Activated naive CD8-positive, alpha-beta T cell treated with anti-CD3 and anti-CD28 coated beads for 36 hours (primary cell): ENCODE results near the gene RAD18. TPM values are rescaled to one million over a fixed set of nuclear protein-coding genes. Genes with fewer than 3 reads are reported as not detected.
A peak's percentile ranks its signal among the peaks of the same experiment; 100 is the strongest.

Experiments
- DNase-seq: peaks from one replicate; pipeline ENCODE4 v3.0.0; 2021
- H3K27ac Mint-ChIP-seq: one replicate; pipeline ENCODE4 v1.8.0; 2022; ENCODE audit warnings: mild to moderate bottlenecking, moderate library complexity, mixed read lengths
- H3K27me3 Mint-ChIP-seq: one replicate; pipeline ENCODE4 v1.8.0; 2022; ENCODE audit warnings: mild to moderate bottlenecking, mixed read lengths
- H3K36me3 Mint-ChIP-seq: one replicate; pipeline ENCODE4 v1.8.0; 2021; ENCODE audit warnings: mild to moderate bottlenecking, mixed read lengths
- H3K4me1 Mint-ChIP-seq: one replicate; pipeline ENCODE4 v1.8.0; 2021; ENCODE audit warnings: mixed read lengths
- H3K4me3 Mint-ChIP-seq: one replicate; pipeline ENCODE4 v1.8.0; 2022; ENCODE audit warnings: mild to moderate bottlenecking, moderate library complexity, mixed read lengths
- H3K9me3 Mint-ChIP-seq: one replicate; pipeline ENCODE4 v1.8.0; 2022; ENCODE audit warnings: mixed read lengths
- total RNA-seq, 2 experiments: library from RNA; stranded (reverse); gene quantifications; one replicate each; pipeline ENCODE4 v1.2.3, GENCODE V29; 2021

The RAD18 gene
- total RNA-seq, 2 experiments from 2014 or later: 54.6 to 60.5 TPM

DNA sequence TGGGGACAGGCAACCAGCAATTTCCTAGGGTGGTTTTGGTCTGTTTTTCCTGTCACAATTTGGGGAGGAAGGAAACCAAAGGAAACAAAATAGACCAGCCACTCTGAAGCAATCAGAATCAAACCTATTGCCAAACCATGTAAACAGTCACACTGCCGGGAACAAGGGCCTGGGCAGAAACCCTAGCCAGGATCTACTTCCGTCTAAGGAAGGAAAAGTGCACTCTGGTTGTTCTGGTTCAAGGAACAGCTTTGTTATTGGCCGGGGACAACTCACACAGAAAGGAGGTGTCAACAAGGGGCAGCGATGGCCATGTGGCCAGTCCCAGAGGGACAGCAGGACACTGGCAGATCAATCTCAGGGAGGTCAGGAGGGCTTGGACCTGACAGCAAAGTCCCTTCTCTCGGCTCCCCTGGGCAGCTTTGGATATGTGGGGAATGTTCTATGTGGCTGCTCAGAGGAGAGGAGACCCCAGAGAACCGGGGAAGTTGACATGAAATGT lies 17.5 kb upstream of the RAD18 start:
- H3K9me3 Mint-ChIP-seq: peaks cover 3% of the 10 kb centered on the region
- no peak overlapping the region for H3K4me3 Mint-ChIP-seq
- H3K36me3 Mint-ChIP-seq: no peaks in the 10 kb centered on the region
- no peak overlapping the region for H3K27ac Mint-ChIP-seq
- H3K4me1 Mint-ChIP-seq: peaks cover 2% of the 10 kb centered on the region
- DNase-seq: no peak
- H3K27me3 Mint-ChIP-seq: peaks cover 8% of the 10 kb centered on the region

DNA sequence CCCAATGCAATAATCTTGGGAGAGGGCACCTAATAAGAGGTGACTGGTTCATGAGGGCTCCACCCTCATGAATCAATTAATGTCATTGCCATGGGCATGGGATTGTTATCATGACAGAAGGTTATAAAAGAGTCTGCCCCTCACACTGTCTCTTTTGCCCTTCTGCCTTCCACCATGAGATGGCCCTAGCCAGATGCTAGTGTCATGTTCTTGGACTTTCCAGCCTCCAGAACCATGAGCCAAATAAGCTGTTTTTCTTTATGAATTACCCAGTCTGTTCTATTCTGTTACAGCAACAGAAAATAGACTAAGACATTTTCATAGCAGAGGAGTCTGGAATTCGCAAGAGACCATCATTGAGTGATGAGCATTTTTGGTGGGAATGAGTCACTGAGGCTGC lies 16.0 kb upstream of the RAD18 start:
- no peak for DNase-seq
- H3K27ac Mint-ChIP-seq: no peak overlapping the region
- no peaks in the 10 kb centered on the region for H3K36me3 Mint-ChIP-seq
- H3K9me3 Mint-ChIP-seq: peaks cover 3% of the 10 kb centered on the region
- H3K4me3 Mint-ChIP-seq: no peak overlapping the region
- peaks cover 2% of the 10 kb centered on the region for H3K4me1 Mint-ChIP-seq
- peaks cover 10% of the 10 kb centered on the region for H3K27me3 Mint-ChIP-seq

DNA sequence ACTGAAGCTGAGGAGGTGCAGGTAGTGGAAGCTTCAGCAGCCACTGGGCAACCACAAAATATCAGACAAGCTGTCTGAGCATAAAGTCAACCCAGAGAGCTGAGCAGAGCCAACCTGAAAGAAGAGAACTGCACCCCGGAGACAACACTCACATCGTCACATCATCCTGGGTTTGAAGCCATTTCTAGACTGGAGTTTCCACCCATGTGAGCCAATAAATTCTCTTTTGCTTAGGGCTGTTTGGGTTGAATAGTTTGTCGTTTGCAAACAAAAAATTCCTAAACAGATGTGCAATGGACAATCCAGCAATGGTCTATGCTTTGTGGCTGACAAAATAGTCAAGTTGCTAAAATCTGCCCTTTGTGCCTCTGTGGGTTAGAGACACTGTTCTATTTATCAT lies 15.3 kb upstream of the RAD18 start:
- Mint-ChIP-seq H3K27me3 (peaks cover 10% of the 10 kb centered on the region), H3K9me3 (peaks cover 3% of the 10 kb centered on the region), H3K27ac (no peak overlapping the region), H3K36me3 (no peaks in the 10 kb centered on the region), H3K4me3 (no peak overlapping the region), H3K4me1 (peaks cover 2% of the 10 kb centered on the region)
- no peak for DNase-seq

DNA sequence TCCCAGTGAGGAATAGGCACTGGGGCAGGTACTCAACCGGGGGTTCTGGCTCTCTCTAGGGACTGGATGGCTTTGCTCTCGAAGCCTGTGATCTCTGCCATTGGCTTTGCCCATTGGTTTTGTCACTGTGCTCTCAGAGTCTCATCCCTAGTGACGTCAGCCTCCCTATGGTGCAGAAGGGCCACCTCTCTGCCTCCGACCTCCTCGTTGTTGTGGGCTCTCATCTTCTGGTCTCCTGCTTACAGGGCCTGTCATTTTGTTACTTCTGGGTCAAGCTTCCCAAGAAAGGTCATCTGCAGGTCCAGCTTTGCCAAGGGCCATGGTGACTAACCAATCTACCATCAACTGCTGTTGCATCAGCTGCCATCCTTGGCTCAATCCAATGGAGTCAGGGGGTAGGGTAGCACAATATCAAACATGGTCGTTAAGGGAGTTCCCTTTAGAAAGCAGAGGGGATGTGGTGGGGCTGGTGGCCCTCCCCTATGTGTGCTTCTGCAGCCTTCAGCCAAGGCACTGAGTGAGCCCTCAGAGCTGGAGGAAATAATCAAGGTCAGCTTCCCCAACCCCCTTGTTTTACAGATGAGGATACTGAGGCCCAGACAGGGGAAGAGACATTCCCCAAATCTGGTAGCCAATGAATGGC lies 13.4 kb upstream of the RAD18 start:
- Mint-ChIP-seq H3K4me3 (no peak overlapping the region), H3K27me3 (peaks cover 13% of the 10 kb centered on the region)
- DNase-seq: no peak

DNA sequence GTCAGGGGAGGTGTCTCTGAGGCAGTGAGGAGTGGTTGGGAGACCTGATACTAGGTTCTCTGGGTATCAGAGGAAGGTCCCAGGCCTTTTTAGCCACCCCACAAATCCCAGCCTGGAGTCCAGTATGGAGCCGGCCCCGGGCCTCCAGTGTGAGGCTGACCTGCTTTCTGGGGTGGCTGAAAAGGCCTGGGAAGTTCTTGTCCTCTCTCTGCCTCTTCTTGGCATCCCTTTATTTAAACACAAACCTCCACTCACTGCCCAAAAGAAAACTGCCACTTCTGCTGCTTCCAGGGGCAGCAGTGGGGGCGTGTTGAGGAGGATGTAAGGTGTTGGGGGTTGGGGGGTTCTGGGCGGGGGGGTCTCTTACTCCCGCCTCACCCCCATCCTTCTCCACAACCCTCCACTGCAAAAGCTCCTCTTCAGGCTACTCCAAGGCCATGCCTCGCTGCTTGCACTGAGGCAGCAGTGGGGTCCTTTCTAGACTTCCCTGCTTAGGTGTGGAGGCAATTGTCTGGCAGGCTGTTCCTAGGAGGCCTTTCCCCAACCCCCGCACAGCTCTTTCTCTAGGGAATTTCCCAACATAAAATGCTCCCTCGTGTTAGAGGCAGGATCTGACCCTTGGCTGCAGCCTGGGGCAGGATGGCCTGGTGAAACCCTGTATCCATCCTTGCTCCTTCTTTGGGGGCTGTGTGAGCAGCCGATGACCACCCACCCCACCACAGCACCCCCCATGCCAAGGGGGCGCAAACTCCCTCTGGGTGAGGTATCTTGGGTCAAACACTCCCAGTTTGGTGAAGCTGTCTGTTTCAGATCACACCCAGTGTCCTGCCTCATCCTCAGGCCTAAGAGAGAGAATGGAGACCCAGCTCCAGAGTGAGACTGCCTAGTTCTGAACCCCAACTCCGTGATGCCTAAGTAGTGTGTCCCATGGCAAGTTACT lies 12.1 kb upstream of the RAD18 start:
- H3K27ac Mint-ChIP-seq: no peak overlapping the region
- H3K27me3 Mint-ChIP-seq: peaks cover 16% of the 10 kb centered on the region
- peaks cover 3% of the 10 kb centered on the region for H3K9me3 Mint-ChIP-seq

More for the DNA sequence above, 13.4 kb upstream of the RAD18 start:
- no peak overlapping the region for H3K27ac Mint-ChIP-seq
- no peaks in the 10 kb centered on the region for H3K4me1 Mint-ChIP-seq
- H3K9me3 Mint-ChIP-seq: peaks cover 3% of the 10 kb centered on the region
- no peaks in the 10 kb centered on the region for H3K36me3 Mint-ChIP-seq

DNA sequence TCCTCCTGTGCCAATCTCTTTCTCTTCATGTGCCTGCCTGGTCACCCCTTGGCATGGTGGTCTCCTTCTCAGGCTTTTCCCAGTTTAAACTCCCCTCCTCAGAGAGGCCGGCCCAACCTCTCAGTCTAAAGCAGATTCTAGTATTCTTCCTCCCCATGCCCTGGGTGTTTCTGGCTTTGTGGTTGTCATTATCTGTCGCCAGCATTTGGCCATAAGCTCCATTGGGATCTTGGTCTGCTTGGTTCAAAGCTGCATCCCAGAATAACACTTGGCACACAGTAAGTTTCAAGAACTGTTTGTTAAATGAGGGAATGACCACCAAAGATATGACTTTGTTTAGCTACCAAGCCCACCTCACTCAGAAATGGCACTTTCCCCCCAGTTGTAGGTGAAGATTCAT lies 11.2 kb upstream of the RAD18 start:
- H3K9me3 Mint-ChIP-seq: peaks cover 3% of the 10 kb centered on the region
- H3K27ac Mint-ChIP-seq: no peak overlapping the region
- H3K4me1 Mint-ChIP-seq: peaks cover 3% of the 10 kb centered on the region
- no peaks in the 10 kb centered on the region for H3K36me3 Mint-ChIP-seq
- peaks cover 16% of the 10 kb centered on the region for H3K27me3 Mint-ChIP-seq
- DNase-seq: no peak
- H3K4me3 Mint-ChIP-seq: no peak overlapping the region

More for the DNA sequence above, 12.1 kb upstream of the RAD18 start:
- Mint-ChIP-seq H3K4me1 (peaks cover 3% of the 10 kb centered on the region), H3K36me3 (no peaks in the 10 kb centered on the region), H3K4me3 (no peak overlapping the region)
- no peak for DNase-seq

DNA sequence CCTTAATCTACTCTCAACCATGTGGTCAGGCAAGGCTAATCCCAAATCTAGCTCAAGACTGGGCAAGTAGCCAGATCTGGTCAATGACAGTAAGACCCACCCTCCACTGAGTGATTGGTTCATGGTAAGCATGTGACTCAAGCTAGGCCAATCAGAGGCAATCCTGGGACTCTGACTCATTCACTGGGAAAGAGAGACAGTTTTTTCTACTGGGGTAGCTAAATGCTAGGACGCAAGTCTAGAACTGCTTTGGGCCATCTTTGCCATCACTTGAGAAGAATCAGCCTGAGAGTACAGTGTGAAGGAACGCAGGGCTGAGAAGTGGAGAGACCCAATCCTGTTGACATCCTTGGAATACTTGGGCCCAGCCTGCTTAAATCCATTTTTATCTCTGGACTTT lies 9.4 kb upstream of the RAD18 start:
- Mint-ChIP-seq H3K4me3 (no peak overlapping the region), H3K9me3 (no peaks in the 10 kb centered on the region), H3K36me3 (no peaks in the 10 kb centered on the region), H3K27ac (no peak overlapping the region), H3K27me3 (peaks cover 9% of the 10 kb centered on the region), H3K4me1 (peaks cover 3% of the 10 kb centered on the region)
- no peak for DNase-seq

DNA sequence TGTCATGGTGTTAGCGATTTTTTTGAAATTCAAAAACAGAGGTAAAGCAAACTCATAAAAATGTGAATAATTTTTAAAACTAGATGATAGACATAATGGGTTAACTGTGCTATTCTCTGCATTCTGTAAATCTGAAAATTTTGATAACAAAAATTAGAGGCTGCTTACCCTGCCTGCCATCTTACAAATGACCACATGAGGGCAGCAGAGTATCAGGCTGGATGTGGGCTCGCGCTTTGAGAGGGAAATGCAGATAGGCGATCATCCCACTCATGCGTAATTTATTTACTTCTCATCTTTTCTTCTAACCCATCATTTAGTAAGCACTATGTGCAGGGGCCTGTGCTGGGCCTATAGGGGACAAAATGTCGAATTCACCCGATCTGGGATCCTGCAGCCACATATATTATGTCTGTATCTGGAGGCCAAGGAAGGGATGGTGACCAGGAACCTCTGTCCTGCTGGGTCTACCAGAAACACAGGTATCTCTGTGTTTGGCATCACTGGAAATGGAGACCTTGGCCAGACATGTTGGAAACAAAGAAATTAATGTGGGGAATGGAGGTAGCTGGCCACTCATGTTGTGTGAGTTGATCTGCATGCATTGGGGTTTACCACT lies 7.8 kb upstream of the RAD18 start:
- H3K36me3 Mint-ChIP-seq: no peaks in the 10 kb centered on the region
- DNase-seq: peak; percentile 58
- peaks cover 9% of the 10 kb centered on the region for H3K27me3 Mint-ChIP-seq
- H3K4me1 Mint-ChIP-seq: peaks cover 3% of the 10 kb centered on the region
- no peaks in the 10 kb centered on the region for H3K9me3 Mint-ChIP-seq
- no peak overlapping the region for H3K4me3 Mint-ChIP-seq
- H3K27ac Mint-ChIP-seq: no peak overlapping the region

DNA sequence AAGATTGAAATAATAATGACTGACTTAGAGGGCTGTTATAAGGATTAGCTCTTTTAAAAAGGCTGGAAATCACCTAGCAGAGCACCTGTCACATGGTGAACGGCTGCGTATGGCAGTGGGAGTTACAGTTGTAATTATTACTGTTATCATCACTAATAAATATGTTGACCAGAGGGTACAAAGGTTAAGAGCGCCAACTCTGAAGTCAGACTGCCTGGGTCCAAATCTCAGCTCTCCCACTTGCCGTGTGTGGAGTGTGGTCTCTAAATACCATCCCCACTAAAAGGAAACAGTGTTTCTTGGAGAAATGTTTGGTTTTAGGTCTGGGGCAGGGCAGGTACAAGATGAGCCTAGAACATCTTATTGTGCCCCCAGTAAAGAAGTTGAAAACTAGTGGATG lies 6.0 kb upstream of the RAD18 start:
- H3K36me3 Mint-ChIP-seq: no peaks in the 10 kb centered on the region
- H3K4me3 Mint-ChIP-seq: no peak overlapping the region
- H3K4me1 Mint-ChIP-seq: peaks cover 3% of the 10 kb centered on the region
- no peak for DNase-seq
- no peak overlapping the region for H3K27ac Mint-ChIP-seq
- H3K9me3 Mint-ChIP-seq: no peaks in the 10 kb centered on the region
- peaks cover 6% of the 10 kb centered on the region for H3K27me3 Mint-ChIP-seq

DNA sequence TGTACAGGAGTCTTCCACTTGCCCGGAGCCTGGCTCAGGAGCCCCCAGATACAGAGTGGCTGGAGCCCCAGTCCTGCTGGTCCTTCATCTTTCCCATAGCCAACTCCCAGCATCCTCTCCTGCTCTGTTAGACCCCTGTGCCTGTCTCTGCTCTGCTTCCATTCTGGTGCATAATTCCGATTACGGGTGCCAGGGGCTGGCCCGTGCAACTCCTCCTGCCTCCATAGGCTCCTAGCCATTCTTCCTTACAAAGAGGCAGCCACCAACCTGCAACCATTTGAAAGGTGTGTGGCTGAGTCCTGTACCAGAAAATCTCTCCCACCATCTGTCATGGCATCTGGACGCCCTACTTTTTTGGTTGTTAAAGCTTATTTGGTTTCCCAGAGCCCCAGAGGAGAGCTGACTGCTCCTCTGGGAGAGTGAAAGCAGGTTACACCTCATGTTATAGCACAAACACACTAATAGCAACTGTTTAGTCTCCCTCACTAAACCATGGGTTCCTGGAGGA lies 5.2 kb upstream of the RAD18 start:
- peaks cover 6% of the 10 kb centered on the region for H3K27me3 Mint-ChIP-seq
- no peak overlapping the region for H3K27ac Mint-ChIP-seq
- no peak overlapping the region for H3K4me3 Mint-ChIP-seq
- H3K4me1 Mint-ChIP-seq: peaks cover 9% of the 10 kb centered on the region
- H3K36me3 Mint-ChIP-seq: no peaks in the 10 kb centered on the region
- no peak for DNase-seq
- H3K9me3 Mint-ChIP-seq: no peaks in the 10 kb centered on the region

DNA sequence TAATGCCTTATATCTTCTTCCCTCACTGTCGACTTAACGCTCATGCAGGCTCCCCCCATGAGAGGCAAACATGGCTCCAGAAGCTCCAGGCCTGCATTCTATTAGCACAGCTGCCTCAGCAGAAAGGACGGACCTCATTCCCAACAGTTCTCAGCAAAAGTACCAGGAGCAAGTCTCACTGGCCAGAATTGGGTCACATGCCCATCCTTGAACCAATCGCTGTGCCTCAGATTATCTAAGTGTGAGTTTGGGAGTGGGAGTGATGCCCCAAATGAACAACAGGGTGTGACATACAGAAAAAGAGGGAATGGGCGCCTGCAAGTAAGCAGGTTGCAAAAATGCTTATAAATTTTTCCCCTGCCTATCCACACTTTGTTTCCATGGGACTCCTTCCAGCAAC lies 4.3 kb upstream of the RAD18 start:
- Mint-ChIP-seq H3K9me3 (no peaks in the 10 kb centered on the region), H3K27me3 (peaks cover 7% of the 10 kb centered on the region), H3K4me3 (no peak overlapping the region), H3K36me3 (peaks cover 7% of the 10 kb centered on the region), H3K4me1 (peaks cover 11% of the 10 kb centered on the region), H3K27ac (no peak overlapping the region)
- DNase-seq: no peak

DNA sequence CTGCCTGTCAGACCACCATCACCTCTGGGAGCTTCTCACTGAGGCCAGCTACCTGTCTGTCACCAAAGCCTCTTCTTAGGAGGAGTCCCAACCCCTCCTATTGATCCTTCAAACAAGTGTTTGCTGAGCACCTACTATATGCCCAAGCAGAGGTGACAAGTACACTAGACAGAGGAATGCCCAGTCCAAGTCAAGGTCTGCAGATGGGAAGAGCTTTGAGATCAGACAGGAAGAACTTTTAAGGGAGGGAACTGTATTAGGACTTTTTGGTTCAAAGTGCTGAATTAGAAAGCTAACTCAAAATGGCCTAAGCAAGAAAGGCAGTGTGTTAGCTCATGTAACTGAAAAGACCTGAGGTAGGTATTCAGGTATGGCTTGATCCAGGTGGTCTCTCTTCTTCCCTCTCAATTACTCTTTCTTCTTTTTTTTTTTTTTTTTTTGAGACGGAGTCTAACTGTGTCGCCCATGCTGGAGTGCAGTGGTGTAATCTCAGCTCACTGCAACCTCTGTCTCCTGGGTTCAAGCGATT lies 3.6 kb upstream of the RAD18 start:
- H3K4me1 Mint-ChIP-seq: peaks cover 16% of the 10 kb centered on the region
- no peak for DNase-seq
- no peak overlapping the region for H3K4me3 Mint-ChIP-seq
- H3K36me3 Mint-ChIP-seq: peaks cover 11% of the 10 kb centered on the region
- no peaks in the 10 kb centered on the region for H3K9me3 Mint-ChIP-seq
- peaks cover 7% of the 10 kb centered on the region for H3K27me3 Mint-ChIP-seq
- H3K27ac Mint-ChIP-seq: no peak overlapping the region

DNA sequence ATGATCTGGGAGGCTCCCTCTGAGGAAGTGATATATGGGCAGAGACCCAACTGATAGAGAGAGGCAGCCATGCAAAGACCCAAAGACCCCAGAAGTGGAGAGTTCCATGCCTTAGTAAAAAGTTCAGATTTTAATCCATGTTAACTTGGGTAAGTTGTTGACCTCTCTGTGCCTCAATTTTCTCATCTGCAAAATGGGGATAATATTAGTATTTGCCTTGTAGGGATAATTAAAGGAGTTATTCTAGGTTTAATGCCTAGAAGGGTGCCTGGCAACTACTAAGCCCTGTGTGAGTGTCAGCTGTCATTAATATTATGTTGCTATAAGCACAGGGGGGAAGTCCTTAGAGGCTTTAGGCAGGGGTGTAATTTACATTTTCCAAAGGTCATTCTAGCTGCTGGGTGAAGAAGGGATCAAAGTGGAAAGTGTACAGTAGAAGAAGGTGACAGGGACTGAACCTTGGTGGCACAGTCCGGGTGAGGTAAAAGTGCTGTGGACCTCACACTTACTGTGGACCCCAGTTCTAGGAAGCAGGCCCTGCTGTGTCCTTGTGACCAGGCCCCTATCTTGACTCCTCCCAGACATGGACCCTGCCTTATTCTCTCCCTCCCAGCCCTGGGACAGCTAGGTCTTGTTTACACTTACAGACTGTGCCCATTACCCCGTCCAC lies 3.0 kb upstream of the RAD18 start:
- Mint-ChIP-seq H3K36me3 (peaks cover 16% of the 10 kb centered on the region), H3K4me3 (no peak overlapping the region), H3K9me3 (no peaks in the 10 kb centered on the region), H3K27me3 (peaks cover 7% of the 10 kb centered on the region), H3K27ac (no peak overlapping the region), H3K4me1 (peaks cover 20% of the 10 kb centered on the region)
- no peak for DNase-seq
